HG03108 (cell line): ENCODE measurements around the gene MORN4.
A peak's percentile ranks its signal among the peaks of the same experiment; 100 is the strongest.
"Not testable (repeated sequence)": the region's sequence is repeated elsewhere in the genome, so short reads cannot be mapped to it uniquely, and the experiment has no call there.

ENCODE experiments used
- ATAC-seq: cut with Tn5 transposase; IDR thresholded peaks from one replicate; pipeline ENCODE4 v1.9.1; 2021; ENCODE audit warnings: moderate library complexity; ENCODE audit not compliant: unreplicated experiment

MORN4 gene

DNA sequence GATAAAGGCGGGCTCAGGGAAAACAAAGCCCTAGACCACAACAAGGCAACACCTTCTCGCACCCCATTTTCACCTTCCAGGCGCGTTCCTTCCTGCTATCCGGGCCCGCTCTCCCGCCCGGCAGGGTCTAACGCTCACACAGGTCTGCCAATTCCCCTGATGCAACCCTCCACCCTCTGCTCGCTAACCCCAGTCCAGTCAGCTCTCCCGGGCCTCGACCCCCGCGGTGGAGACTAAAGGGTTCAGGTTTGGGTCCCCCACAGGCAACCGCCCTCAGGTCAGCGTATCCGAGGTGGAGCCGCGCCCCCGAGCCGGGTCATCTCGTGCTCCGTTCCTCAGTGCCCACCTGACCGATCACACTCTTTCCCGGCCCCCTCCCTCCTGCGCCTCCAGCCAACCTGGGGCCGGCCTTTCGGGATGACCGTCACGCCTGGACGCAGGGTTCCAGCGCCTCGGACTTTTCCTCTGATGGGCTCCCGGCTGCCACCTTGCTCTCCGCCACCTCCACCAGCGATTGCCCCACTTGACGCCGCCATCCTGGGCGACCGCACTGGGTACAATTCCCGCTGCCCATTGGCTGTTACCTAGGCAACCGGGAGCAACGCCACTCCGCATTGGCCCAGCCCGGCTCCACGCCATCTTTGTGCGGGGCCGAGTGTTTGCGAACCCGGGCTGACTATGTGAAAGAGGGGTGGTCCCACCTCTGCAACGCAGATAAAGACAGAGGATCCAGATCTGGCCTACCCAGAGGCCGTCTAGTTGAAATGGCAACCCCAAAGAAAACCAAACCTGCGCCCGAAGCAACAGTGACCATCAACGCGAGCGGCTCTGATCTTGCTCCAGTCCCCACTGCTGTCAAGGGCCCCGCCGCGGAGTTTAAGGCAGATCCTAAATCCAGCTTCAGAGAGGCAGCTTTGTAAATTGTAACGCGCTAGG lies at the start of gene MORN4:
TSS of gene MORN4 (minus strand) at position 552 of the 936 bp plus-strand sequence. CDS start 13,847 bp downstream, outside the sequence.
- peak; percentile 98 for ATAC-seq

DNA sequence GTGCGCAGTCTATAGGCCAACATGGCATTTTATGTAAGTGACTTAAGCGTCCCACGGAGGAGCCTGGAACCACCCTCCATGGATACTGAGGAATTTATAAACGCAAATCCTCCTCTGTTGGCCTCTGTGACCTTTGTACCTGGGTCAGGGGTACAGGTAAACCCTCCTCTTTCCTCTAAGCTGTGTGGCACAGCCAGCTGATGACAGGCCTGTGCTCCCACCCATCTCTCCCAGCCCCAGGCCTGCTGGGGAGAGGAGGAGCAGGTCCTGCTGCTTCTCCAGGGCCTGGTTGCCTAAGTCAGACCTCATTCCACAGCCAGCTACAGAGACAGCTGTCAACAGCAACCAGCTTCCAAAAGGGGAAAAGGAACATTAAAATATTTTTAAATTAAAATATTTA lies 48.7 kb upstream of the MORN4 start:
- no peak for ATAC-seq

DNA sequence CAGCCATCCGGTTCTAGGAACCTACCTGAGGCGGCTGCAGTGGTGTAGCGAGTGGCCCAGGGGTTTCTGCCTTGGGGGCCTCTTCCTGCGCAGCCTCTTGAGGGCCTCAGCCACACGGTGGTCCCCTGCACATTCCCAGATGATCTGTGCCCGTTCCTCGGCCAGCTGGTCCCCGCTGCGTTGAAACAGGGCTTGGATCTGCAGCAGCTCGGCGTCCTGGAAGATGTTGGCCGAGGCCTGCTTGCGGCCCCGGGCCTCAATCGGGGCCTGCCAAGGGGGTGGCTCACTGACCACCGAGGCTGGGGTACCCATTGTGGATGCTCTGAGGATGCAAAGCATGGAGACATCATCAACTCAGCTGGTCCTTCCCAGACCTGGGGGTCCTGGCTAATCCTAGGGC lies 46.3 kb upstream of the MORN4 start:
- no peak for ATAC-seq

DNA sequence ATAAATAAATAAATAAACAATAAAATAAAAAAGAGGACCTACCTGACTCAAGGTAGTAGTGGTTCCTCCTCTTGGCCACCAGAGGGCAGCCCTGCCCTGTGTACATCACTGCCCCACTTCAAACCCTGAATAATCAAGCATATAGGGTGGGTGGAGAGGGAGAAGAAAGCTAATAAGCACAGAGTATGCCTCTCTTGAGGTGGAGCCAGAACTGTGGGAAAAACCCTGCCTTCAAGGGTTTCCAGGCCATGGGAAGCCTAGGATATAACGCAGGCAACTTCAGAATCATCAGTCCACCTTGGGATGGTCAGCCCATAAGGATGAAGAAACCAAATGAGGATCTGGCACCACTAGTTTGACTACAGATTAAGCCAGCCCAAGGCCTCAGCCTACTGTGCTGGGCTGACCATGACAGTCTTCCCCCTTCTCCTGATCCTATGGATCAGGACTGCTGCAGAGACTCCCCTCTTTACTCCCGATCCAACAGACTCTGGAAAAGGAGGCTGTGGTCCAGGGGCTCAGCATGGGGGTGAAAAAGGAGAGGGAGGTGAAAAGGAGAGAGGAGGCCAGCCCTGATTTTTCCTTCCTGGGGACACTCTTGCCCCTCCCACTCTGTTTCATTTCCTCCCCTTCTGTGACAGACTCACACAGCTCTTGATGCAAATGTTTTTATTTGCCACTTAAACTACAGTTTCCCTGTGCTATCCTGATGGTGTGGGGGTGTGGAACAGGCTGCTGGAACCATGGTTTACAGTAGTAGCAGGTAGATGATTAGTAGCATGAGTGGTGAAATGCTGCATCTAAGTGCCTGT lies 43.7 kb upstream of the MORN4 start:
- no peak for ATAC-seq

DNA sequence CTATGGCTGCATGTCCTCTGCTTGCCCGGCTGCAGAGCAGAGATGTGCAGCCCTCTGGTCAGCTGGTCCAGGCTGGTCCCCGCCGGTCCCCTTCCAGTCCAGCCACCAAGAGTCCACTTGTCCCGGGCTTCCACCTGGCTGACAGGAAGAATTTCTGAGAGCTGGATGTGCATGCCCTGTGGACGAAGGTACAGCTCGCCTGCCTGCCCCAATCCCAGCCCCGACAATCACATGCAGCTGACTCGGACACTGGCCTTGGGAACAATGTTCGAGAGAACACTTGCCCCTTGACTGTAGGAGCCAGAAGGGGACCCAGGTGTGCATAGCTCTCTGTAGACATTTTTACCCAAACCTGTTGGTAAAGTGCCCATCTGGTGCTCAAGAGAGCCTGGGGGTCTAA lies 41.9 kb upstream of the MORN4 start:
- no peak for ATAC-seq

DNA sequence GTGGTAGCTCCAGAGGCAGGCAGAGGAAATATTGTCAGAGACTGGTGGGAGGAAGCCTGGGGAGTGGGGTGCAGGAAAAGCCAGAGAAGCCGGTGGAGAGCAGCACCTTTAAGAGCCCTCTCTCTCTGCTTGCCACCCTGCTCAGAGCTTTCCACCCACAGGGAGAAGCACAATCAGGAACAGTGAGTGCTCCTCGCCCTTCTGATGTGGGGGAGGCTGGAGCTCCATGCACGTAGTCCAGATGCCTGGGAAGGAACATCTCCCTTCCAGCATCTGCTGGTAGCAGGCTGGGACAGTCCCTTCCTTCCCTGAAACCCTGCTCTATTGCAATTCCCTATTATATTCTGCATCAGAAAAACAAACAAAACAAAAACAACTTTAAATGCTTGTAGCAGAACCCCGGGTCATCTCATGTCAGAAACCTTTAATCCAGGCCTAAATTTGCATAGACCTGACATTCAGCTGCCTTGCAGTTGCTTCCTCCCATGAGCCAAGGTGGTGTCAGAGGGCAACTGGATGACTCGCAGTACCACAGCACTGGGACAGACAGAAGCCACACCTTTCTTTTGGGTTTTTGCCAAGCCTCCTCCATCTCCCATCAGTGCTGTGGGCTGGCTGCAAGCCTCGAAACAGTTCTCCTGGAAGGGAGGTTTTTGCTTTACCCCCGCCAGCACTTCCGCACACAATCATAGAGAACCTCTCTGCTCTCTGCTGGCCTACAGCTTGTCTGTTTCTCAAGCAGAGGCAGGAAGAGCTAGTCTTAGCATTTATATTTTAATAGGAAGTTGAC lies 40.6 kb upstream of the MORN4 start:
- ATAC-seq: no peak

DNA sequence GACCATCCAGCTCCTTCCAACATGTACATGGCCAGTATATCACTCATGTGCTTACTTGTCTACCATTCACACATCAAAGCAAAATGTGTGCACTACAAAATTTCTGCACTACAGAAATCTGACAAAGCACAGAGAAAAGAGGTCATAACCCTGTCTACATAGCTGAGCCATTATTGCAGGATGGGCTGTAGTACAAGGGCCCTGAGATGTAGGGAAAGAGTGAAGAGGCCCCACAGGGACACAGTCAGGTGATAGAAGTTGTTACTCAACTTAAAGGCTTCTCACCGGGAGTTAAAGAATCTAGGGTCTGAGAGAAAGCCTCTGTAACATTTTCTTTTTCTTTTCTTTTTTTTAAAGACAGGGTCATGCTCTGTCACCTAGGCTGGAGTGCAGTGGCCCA lies 36.3 kb upstream of the MORN4 start:
- no peak for ATAC-seq

DNA sequence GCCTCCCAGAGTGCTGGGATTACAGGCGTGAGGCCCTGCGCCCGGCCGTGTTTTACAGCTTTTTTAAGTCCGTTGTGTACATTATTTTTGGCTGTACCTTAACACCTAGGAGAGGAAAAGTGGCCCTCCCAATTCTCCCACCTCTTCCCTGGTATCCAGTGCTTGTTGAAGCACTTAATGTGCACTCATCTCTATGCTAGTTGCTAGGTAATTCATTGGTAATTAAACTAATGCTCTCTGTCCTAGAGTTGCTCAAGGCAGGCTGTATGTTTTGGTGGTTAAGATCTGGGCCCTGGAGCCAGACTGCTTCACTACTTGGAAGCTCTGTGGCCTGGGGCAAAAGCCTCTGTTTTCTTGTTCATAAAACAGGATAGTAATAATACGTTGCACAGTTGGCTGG lies 34.2 kb upstream of the MORN4 start:
- no peak for ATAC-seq

DNA sequence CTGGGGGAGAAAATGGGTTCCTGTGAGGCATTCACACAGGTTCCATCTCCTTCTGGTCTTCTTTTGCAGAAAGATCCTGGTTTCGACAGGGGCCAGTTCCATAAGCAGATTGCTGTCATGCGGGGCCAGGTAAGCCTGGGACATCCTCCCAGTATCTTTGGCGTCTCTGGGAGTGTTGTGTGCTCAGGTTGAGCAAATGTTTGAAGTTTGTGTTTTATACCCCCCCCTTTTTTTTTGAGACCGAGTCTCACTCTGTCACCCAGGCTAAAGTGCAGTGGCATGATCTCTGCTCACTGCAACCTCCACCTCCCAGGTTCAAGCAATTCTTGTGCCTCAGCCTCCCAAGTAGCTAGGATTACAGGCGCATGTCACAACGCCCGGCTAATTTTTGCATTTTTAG lies 33.7 kb upstream of the MORN4 start:
- ATAC-seq: no peak

DNA sequence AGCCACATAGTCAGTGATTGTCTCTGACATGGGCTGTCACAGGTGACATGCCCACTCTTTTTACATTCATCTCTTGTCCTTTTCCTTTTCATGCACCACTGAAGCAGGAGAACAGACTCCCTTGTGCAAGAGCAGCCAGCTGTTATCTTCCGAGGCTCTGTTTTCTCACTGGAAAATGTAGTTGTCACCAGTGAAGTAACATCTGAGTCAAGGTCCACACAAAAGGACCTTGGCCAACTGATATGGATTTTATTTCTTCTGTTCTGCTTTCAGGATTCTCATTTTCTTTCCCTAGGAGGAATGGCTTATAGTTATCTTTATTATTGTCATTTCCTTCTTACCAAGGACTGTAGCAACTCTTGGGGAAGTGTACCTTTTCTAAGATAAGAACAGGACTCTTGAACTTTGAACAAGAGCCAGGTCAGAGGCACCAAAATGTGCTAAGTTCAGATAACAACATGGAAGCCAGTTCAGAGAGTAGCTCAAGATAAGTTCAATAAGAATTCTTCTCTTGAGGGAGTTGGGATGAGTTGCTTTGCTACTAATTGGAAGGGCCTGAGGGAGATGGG lies 31.1 kb upstream of the MORN4 start:
- no peak for ATAC-seq

DNA sequence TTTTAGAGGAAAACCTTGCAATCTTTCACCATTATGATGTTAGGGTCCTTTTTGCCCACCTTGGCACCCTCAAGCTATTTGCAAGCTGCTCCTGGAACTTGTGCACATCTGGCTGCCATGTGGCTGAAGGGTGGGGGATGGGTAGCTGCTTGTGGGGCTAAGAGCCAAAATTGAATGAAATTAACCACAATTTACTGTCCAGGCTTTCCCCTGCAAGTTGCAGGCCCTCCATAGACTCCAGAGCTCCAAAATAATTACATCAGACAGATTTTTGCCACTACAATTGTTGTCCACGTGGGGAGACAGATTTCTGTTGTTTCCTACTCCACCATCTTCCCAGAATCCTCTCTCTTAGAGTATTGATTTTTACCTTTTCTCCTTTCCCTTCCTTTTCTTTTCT lies 26.3 kb upstream of the MORN4 start:
- ATAC-seq: no peak

DNA sequence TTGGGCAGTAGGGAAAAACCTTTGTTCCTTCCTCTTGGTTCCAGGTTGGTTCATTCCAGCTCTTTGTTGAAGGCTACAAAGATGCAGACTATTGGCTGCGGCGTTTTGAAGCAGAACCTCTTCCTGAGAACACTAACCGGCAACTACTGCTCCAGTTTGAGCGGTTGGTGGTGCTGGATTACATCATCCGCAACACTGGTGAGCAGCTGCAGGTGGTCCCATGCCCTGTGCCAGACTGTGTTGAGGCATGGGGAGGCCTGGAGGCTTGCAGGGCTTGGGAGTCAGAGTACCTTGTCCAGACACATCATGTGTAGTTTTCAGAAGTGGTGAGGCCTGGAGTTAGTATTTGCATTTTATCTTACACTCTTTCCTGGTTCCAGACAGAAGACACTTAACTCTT lies 23.5 kb upstream of the MORN4 start:
- no peak for ATAC-seq

DNA sequence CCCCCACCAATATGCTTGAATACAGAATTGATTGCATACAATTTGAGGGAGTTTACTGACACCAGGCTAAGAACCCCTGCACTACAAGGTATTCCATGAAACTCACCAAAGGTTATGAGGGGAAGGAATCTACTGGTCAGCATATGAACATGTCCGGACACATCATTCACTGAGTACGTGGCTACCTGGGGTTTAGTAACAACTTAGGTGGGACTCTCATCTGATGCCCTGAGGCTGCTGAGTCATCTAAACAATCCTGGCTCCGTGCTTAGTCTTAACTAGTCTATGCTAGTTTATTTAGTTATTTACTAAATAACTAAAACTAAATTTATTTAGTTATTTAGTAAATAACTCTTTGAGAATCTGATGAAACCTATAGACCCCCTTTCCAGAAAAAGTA lies 18.5 kb upstream of the MORN4 start:
- no peak for ATAC-seq

DNA sequence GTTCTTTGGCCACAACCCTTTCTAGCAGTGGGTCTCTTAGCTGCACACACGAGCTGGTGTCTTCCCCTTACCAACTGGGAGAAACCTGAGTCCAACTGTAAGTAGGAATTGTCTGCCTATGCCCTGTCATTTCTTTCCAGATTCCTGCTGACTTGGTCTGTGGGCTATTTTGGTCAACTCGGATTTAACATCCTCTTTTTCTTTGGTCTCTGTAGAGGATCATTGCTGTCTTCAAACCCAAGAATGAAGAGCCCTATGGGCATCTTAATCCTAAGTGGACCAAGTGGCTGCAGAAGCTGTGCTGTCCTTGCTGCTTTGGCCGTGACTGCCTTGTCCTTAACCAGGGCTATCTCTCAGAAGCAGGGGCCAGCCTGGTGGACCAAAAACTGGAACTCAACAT lies 17.4 kb upstream of the MORN4 start:
- ATAC-seq: no peak

DNA sequence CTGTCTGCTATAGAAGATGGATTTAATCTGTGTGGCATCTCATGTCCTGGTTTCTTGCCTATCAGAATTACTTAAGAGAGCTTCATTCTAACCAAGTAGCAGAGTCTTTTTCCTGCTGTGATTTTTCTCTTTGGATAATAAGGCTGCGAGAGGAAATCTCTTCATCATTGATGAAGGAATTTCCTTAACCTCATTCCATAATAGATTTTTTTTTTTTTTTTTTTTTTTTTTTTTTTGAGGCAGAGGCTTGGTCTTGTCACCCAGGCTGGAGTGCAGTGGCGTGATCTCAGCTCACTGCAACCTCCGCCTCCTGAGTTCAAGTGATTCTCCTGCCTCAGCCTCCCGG lies 16.1 kb upstream of the MORN4 start:
- ATAC-seq: not testable (repeated sequence)

DNA sequence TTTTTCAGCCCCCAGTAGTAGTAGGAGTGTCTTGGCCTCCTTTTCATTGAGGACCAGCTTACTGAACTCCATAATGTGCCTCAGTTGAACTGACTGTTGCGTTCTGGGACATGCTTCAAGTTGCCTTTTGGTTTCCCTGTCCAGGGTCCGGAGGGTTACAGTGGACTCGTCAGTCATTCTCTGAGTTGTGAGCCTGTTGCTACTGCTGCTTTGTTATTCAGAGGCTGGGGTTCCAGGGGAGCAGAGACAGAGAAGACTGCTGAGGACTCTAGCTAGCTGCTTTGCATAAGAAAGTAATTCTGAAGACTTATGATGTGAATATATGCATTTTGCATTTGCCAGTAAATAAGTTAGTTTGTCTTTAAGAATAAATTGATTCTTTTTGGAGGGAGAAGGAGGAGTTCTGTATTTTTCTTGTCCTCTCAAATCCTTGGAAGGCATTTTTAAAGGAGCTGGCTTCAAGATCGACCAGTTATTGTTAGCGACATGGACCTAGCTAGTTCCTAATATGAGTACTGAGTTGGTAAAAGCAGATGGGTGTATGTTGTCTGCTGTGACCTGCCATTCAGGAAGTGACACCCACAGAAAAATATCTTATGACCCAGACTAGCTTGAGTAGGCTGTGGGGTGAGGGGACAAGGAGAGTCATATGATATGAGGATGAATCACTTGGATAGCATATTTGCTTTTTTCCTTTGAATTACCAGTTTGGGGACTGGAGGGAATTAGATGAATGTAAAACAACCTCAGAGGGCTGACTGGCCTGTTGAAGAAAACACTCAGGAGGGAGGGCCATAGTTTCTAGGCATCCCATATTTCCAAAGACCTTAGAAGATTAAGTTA lies 15.5 kb upstream of the MORN4 start:
- ATAC-seq: peak; percentile 85

DNA sequence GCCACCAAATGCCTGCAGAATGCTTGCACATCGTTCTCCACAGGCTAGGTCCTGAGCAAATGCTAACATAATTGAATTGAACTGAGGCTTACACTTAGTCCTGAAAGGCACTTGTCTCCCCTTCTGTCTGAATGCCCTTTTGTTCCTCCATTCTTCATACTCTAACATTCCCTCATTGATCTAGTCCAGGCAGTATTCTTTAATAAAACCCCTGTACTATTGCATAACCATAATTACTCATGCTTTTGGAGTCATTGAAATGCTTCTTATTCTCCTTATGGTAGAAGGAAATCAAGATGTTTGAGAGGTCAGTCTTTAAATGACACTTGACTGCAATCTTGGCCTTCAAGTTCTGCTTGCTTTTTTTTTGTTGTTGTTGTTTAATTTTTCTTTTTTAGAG lies 14.3 kb upstream of the MORN4 start:
- no peak for ATAC-seq

DNA sequence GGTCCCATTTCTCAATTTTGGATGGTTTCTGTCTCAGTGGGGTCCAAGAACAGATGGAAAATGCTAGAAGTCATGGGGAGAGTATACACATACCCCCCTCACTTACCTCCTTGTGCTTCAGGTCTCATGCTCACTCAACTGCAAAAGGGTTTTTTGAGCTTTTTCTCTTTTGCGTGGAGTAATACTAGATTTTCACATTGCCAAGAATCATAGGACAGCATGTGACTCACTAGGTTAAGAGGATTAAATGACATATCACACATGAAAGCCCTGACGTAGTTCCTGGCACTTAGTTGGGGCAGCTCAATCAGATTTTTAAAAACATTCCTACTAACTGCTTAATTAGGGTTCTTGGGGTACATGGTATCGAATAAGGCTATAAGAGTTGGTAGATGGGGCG lies 11.6 kb upstream of the MORN4 start:
- no peak for ATAC-seq

DNA sequence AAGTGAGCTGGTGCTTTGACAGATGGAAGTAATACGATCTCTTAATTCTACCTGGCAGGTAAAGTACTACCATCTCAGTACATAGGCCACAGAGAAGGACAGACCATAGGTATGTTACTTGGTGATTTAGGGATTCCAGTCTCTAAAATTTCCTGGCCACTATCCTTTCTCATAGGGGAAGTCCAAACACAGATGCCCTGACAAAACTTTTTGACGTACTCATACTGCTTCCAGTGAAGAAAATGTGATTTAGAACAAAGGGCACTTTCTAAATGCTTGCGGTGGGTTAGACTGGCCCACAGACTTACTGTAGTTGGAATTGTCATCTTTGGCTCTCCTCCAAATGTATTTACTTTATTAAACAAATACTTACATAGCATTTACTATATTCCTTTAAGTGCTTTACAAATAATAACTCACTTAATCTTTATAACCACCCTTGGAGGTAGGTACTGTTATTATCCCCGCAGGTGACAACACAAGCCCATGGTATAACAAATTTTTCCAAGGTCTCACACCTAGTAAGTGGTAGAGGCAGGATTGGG lies 10.2 kb upstream of the MORN4 start:
- ATAC-seq: no peak
